Right cardiac atrium (tissue), 5 donors: ENCODE results near the gene ARIH1. TPM values are rescaled to one million over a fixed set of nuclear protein-coding genes. Genes with fewer than 3 reads are reported as not detected.

Source experiments
- ATAC-seq, 2 donors: fragments of 200-7000 bp; cut with Tn5 transposase; one replicate each; pipeline versions ENCODE4 v1.8.0 to v1.9.1; 2020; ENCODE audit warnings: moderate library complexity in 2 of 2, mild to moderate bottlenecking in 1 of 2
- DNase-seq, 3 donors: peaks; one replicate each; pipeline ENCODE4 v3.0.0-alpha.2; 2020
- H3K27ac ChIP-seq: one replicate; pipeline ENCODE4 v1.5.1; 2013; ENCODE audit warnings: mild to moderate bottlenecking, low read length, control low read depth, moderate library complexity
- H3K27me3 ChIP-seq: one replicate; pipeline ENCODE4 v1.6.1; 2013; ENCODE audit not compliant: control insufficient read depth, insufficient read depth
- H3K4me1 ChIP-seq: one replicate; pipeline ENCODE4 v1.6.1; 2013; ENCODE audit warnings: low read length; ENCODE audit not compliant: control insufficient read depth, insufficient read depth
- H3K4me3 ChIP-seq: one replicate; pipeline ENCODE4 v1.5.1; 2013; ENCODE audit warnings: low read length, control low read depth
- H3K9me3 ChIP-seq: one replicate; pipeline ENCODE4 v1.6.1; 2013; ENCODE audit warnings: low read length; ENCODE audit not compliant: control insufficient read depth
- WGBS: extraction: QIAGEN DNeasy Blood & Tissue Kit; methylation state at CpG from one replicate; pipeline ENCODE4 v1.1.7; 2013; 5-methylcytosine and 5-hydroxymethylcytosine counted together
- intact Hi-C, 4 donors: fragments of 100-400 bp; cut with DNase I; formaldehyde crosslinking; loops; one replicate each; pipeline versions ENCODE4 v1.11.0 to v1.14.0; 2022 to 2023
- polyA plus RNA-seq: library from polyadenylated mRNA; stranded (reverse); fragments of 200-250 nt; gene quantifications from one replicate; pipeline ENCODE4 v1.2.3, GENCODE V29; 2013
- total RNA-seq, 4 donors: library from RNA; stranded (reverse); fragmentation: NEBNext Ultra II Directional; extraction: Animal tissue kit (Norgen Biotek cat#: 25700); gene quantifications; one replicate each; pipeline ENCODE4 v1.2.1, GENCODE V29; 2021
- donor health status: healthy with polysubstance abuse.
- donor health status: DM: no; HTN: yes; CAD: no.
- donor health status: DM: no; HTN: no; CAD: no.
- donor health status: DM: no; HTN: yes; CAD: no; lungs with severe emphysema.
- donor health status: DM: yes; HTN: yes; CAD: no.

ARIH1 gene
- total and polyA plus RNA-seq, 5 donors = 30.5 to 159 (median 152) TPM

DNA sequence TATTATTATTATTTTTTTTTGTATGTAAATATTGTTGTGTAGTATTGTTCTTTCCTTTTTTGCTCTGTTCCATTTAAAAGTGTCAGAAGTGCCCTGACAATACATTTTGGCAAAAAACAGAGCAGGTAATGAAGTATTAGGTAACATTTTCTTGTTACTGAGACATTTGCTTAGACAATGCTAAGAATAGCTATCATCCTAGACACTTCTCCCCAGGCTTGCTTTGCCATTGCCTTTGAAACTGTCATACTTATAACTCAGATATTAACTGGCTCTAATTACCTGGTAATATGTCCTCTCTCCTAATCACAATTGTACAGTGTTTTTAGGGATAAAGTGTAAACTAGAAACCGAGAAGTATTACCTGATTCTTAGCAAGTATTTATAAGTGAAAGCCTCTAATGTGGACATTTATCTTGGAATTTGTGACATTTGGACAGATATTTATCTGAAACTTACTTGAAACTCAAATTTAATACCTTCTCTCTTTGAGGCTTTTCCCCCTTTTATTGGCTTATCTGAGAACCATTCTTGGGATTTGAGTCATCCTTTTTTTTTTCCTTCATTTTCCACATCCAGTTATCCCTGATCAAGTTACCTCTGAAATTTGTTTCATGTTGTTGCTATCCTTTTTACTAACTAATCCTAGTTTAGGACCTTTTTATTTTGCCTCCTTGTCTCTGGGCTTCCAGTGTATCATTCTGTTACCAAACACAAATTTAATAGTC is 13.1 kb downstream of the ARIH1 start:
- Histone ChIP-seq H3K4me3 (no peak overlapping the region), H3K9me3 (no peaks in the 10 kb centered on the region), H3K27me3 (no peaks in the 10 kb centered on the region), H3K27ac (no peak overlapping the region), H3K4me1 (peaks cover 8% of the 10 kb centered on the region)
- DNase-seq (no peak), ATAC-seq (no peak)
- intact Hi-C loops = no loop called here
- WGBS = 65% methylated on average over 1 of the region's 1 CpG

DNA sequence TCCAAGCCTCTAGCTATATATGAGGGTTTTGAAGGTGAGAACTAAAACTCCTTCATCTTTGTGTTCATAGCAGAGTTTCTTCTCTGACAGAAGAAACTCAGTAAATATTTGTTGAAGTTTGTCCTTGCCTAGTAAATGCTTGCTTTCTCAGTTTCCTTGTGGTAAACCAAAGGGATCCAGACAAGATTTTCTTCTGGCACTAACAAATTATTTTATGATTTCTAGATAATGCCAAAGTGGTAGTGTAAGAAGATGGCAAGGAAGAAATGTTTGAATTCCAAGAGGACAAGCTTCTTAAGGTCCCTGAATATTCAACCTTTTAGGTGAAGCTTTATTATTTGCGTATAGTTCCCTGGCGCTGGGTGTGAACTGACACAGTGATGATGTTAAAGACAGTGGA is 14.4 kb downstream of the ARIH1 start:
- Histone ChIP-seq H3K27ac (no peak overlapping the region), H3K9me3 (no peaks in the 10 kb centered on the region), H3K27me3 (no peaks in the 10 kb centered on the region), H3K4me3 (no peak overlapping the region), H3K4me1 (peaks cover 2% of the 10 kb centered on the region)
- 94% methylated on average over 2 of the region's 2 CpGs for WGBS
- intact Hi-C loops = no loop called here
- no peak for DNase-seq
- ATAC-seq = no peak

GRCh38 chr15:72489943-72490554 is 15.9 kb downstream of the ARIH1 start:
- H3K4me3 ChIP-seq = no peak overlapping the region
- WGBS = 94% methylated on average over 7 of the region's 7 CpGs
- no peaks in the 10 kb centered on the region for H3K27me3 ChIP-seq
- no peaks in the 10 kb centered on the region for H3K9me3 ChIP-seq
- DNase-seq = no peak
- intact Hi-C loops = no loop called here
- H3K27ac ChIP-seq = no peak overlapping the region
- ATAC-seq = peak in 1 of 2 donors; percentile 22
- H3K4me1 ChIP-seq = peaks cover 4% of the 10 kb centered on the region

- Histone ChIP-seq H3K27me3 (no peaks in the 10 kb centered on the region), H3K4me3 (no peak overlapping the region), H3K27ac (no peak overlapping the region), H3K9me3 (no peaks in the 10 kb centered on the region), H3K4me1 (peaks cover 5% of the 10 kb centered on the region)
- DNase-seq (no peak), ATAC-seq (no peak)
- intact Hi-C loops = no loop called here
- WGBS = 32% methylated on average over 2 of the region's 2 CpGs
Observed at GRCh38 chr15:72491768-72492167, 17.6 kb downstream of the ARIH1 start.

GRCh38 chr15:72492733-72493132 is 18.6 kb downstream of the ARIH1 start:
- H3K27ac ChIP-seq = no peak overlapping the region
- no peaks in the 10 kb centered on the region for H3K27me3 ChIP-seq
- H3K4me3 ChIP-seq = no peak overlapping the region
- DNase-seq (no peak), ATAC-seq (no peak)
- intact Hi-C loops = no loop called here
- H3K9me3 ChIP-seq = no peaks in the 10 kb centered on the region
- peaks cover 5% of the 10 kb centered on the region for H3K4me1 ChIP-seq

GRCh38 chr15:72493220-72493619 is 19.1 kb downstream of the ARIH1 start:
- no peak overlapping the region for H3K27ac ChIP-seq
- intact Hi-C loops = no loop called here

DNA sequence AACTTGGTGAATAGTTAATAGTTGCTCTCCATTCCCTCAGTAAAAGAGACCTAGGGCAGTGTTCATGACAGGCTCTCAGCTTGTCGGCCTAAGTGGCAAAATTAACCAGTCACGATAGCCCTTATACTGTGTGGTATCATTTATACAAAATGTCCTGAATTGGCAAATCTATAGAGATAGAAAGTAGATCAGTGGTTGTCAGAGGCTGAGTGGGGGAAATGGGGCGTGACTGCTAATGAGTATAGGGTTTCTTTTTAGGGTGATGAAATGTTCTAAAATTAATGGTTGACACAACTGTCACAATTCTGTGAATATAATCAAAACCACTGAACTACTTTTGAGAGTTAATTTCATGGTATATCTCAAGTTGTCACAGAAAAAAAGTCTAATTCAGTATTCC is 20.9 kb downstream of the ARIH1 start:
- no peak for ATAC-seq
- peak overlapping the region; percentile 19 for H3K27ac ChIP-seq

More at GRCh38 chr15:72493220-72493619, 19.1 kb downstream of the ARIH1 start:
- ATAC-seq (no peak), DNase-seq (no peak)
- Histone ChIP-seq H3K9me3 (no peaks in the 10 kb centered on the region), H3K4me3 (no peak overlapping the region), H3K27me3 (no peaks in the 10 kb centered on the region), H3K4me1 (peaks cover 5% of the 10 kb centered on the region)
- WGBS = 70% methylated on average over 2 of the region's 2 CpGs

DNA sequence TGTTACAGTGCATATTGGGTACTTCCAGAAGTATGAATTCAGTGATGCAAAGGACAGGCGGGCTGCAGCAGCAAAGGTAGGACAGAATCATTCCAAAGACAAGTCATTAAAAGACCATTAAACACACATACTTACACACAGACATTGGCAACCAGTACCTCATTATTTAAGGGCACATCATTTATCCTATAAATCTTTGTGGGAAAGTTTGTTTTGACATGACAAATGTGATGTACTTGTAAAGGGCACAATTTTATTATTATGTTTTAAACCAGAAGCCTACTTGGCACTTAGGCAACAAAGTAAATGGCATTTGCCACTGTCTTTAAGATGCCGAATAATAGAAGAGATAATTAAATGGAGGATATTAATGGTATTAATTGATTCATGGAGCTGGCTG is 22.7 kb downstream of the ARIH1 start:
- intact Hi-C loops = no loop called here
- Histone ChIP-seq H3K9me3 (no peaks in the 10 kb centered on the region), H3K27ac (no peak overlapping the region), H3K4me3 (no peak overlapping the region), H3K4me1 (peaks cover 4% of the 10 kb centered on the region), H3K27me3 (no peaks in the 10 kb centered on the region)
- ATAC-seq = no peak
- WGBS = 82% methylated on average over 2 of the region's 2 CpGs
- DNase-seq = no peak

More for the DNA sequence above, 20.9 kb downstream of the ARIH1 start:
- no peak for DNase-seq
- WGBS = 87% methylated on average over 3 of the region's 3 CpGs
- Histone ChIP-seq H3K9me3 (no peaks in the 10 kb centered on the region), H3K27me3 (no peaks in the 10 kb centered on the region), H3K4me3 (no peak overlapping the region), H3K4me1 (peaks cover 5% of the 10 kb centered on the region)
- intact Hi-C loops = no loop called here

GRCh38 chr15:72497402-72497801 is 23.3 kb downstream of the ARIH1 start:
- DNase-seq = no peak
- ATAC-seq = no peak
- WGBS = 51% methylated on average over 1 of the region's 1 CpG
- Histone ChIP-seq H3K9me3 (no peaks in the 10 kb centered on the region), H3K27ac (no peak overlapping the region), H3K27me3 (no peaks in the 10 kb centered on the region), H3K4me1 (peaks cover 4% of the 10 kb centered on the region), H3K4me3 (no peak overlapping the region)
- intact Hi-C loops = no loop called here

GRCh38 chr15:72502220-72502809 is 28.2 kb downstream of the ARIH1 start:
- intact Hi-C loops = no loop called here
- whole genome bisulfite sequencing = 67% methylated on average over 5 of the region's 5 CpGs

DNA sequence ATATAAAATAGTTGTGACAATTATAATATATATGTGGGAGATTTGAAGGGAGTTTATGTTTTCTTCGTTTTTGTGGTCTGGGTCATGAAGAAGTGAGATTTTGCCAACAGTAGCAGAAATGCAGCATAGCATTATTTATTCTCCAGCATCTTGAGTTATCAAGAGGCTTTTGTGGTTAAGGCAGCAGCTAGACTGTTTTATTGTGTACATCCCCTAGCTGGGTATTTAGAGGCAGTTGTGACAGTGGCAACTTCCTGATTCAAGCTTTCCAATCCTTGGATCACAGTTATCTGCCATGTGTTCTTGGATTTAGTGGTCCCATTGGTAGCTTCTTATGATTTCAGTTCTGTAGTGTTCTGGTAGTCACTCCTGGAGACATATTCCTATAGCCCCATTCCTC is 29.0 kb downstream of the ARIH1 start:
- Histone ChIP-seq H3K9me3 (no peaks in the 10 kb centered on the region), H3K4me1 (peaks cover 2% of the 10 kb centered on the region), H3K27me3 (no peaks in the 10 kb centered on the region), H3K4me3 (no peak overlapping the region), H3K27ac (no peak overlapping the region)
- ATAC-seq (no peak), DNase-seq (no peak)
- 59% methylated on average over 1 of the region's 1 CpG for WGBS
- intact Hi-C loops = no loop called here

More at GRCh38 chr15:72502220-72502809, 28.2 kb downstream of the ARIH1 start:
- ATAC-seq (no peak), DNase-seq (no peak)
- no peak overlapping the region for H3K27ac ChIP-seq
- no peak overlapping the region for H3K4me3 ChIP-seq
- no peaks in the 10 kb centered on the region for H3K9me3 ChIP-seq
- H3K4me1 ChIP-seq = peaks cover 2% of the 10 kb centered on the region
- no peaks in the 10 kb centered on the region for H3K27me3 ChIP-seq
